GM21423 (cell line): ENCODE results near the gene CWC22.
"Not testable (repeated sequence)": the region's sequence is repeated elsewhere in the genome, so short reads cannot be mapped to it uniquely, and the experiment has no call there.

Experiments used
- ATAC-seq: cut with Tn5 transposase; IDR thresholded peaks from one replicate; pipeline ENCODE4 v1.9.1; 2021; ENCODE audit warnings: mild to moderate bottlenecking, moderate library complexity; ENCODE audit not compliant: unreplicated experiment

The CWC22 gene

DNA sequence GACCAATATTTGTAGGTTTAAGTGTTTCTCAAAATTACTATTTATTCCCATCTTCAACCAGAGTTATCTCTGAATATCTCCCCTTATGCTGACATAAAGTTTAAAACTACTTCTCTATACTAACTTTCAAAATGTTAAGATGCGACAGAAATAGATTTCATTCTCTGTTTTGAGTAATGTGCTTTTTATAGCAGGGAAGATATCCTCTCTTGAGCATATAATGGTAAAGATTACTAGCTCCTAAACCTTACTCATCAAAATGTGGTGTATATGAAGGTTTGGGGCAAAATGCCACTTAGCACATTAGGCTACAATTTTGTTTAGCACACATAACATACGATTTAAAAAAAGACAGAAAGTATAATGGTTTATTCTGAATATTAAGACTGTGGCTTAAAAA, 54.4 kb downstream of the CWC22 start:
- no peak for ATAC-seq

- ATAC-seq: no peak
Measured at GRCh38 chr2:179951680-179952079, 55.4 kb downstream of the CWC22 start.

DNA sequence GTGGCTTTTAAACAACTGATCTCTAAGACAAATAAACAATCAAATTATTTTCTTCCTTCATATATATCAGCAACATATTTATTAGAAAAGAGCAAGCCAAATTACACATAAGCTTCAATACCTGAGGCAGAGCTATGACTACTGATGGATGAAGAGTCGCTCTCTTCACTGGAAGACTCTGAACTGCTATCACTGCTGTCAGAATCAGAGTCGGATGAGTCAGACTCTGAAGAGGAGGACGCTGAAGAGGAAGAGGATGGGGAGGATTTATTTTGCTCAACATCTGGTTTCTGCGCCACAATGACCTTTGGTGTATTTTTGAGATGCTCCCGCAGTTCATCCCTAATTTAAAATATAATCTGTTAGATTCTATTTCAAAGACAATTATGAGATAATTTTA, 56.7 kb downstream of the CWC22 start:
- no peak for ATAC-seq

GRCh38 chr2:179949438-179949837, 57.7 kb downstream of the CWC22 start:
- no peak for ATAC-seq

DNA sequence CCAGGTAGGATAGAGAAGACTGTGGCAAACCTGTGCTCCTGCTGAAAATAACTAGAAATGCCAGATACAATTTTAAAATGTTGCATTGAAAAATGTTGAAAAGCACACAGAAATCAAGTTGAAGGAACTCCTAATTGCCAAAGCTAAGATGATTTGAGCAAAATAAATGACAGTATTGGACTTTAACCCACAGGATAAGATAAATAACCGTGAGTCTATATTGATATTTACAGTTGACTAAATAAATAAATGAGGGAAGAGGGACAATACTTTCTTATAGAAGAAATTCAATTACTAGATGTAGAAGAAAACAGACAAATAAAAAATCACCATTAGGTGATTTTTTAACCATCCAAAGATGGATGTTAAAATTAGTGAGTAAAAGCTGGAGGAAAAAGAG, 59.0 kb downstream of the CWC22 start:
- no peak for ATAC-seq

DNA sequence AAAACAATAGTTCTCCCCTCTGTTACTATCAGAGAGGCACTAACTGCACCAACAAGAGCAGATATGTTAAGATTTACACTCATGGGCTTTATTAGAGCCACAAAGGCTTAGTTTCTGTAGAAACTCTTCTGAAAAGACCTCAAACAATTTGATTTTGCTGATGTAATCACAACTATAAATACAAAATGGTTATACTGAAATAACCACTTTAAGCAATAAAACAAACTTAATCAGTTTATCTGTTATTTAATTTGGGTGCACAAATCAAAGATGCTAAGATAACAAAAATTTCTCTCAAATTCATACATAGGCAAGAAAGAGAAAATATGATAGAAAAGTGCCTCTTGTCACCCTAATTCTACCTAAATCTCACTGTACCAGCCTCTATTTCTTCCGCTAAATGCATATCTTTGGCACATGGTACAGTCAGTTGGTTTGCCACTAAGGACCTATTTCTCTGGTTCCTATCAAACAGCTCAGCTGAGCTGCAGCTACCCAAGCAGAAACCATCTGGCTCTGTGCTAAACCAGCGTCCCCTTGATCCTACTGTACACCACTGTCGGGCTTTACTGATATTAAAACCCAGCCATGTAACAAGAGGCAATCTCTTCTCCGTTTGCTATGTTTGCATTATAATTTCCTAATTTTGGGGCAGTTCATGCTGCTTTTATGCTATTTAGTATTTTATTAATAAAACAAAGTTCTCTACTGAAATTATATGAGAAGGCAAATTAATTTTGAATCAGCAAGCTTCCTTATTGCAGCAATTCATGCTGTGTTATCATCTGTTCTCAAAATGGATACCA, 60.1 kb downstream of the CWC22 start:
- ATAC-seq: no peak

GRCh38 chr2:179946346-179946745, 60.8 kb downstream of the CWC22 start:
- no peak for ATAC-seq

- ATAC-seq: no peak
Measured at GRCh38 chr2:179939259-179939658, 67.8 kb downstream of the CWC22 start.

GRCh38 chr2:179938026-179938425, 69.1 kb downstream of the CWC22 start:
- no peak for ATAC-seq

GRCh38 chr2:179936654-179937053, 70.4 kb downstream of the CWC22 start:
- ATAC-seq: no peak

- no peak for ATAC-seq
Measured at GRCh38 chr2:179936141-179936540, 71.0 kb downstream of the CWC22 start.

DNA sequence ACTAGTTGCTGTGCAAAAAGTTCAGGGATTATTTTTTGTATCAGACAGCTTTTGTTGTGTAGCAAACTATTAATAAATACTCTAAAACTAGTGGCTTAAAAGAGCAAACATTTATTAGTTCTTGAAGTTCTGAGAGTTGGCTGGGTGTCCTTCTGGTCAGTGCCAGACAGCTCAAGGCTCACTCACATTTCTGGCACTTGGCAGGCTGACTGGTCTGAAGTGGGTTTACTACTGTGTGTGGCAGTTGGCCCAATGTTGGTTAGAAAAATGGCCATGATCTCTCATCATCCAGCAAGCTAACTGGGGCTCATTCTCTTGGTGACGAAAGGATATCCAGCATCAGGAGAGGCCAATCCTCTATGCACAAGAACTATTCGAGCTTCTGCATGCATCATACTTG, 74.3 kb downstream of the CWC22 start:
- no peak for ATAC-seq

DNA sequence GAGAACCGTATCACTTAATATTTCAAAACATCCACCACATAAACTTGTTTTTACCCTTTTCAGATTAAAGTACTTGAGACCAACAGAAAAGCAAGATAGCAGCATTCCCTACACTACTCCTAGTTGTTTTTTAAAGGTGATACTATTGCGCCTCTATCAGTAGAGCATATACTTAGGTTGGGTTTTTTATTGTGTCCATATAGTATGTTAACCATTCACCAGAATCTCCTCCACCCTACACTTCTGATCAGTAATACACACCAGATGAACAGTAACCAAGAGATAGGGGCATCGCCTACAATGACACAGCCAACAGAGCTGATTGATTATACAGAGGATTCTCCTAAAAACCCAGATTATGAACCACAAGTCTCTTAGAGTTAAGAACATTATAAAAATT, 75.6 kb downstream of the CWC22 start:
- no peak for ATAC-seq

DNA sequence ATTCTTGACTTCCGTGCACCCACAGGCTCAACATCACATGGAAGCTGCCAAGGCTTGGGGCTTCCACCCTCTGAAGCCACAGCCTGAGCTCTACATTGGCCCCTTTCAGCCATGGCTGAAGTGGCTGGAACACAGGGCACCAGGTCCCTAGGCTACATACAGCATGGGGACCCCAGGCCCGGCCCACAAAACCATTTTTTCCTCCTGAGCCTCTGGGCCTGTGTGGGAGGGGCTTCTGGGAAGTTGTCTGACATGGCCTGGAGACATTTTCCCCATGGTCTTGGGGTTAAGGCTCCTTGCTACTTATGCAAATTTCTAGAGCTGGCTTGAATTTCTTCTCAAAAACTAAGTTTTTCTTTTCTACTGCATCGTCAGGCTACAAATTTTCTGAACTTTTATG, 77.1 kb downstream of the CWC22 start:
- ATAC-seq: not testable (repeated sequence)

DNA sequence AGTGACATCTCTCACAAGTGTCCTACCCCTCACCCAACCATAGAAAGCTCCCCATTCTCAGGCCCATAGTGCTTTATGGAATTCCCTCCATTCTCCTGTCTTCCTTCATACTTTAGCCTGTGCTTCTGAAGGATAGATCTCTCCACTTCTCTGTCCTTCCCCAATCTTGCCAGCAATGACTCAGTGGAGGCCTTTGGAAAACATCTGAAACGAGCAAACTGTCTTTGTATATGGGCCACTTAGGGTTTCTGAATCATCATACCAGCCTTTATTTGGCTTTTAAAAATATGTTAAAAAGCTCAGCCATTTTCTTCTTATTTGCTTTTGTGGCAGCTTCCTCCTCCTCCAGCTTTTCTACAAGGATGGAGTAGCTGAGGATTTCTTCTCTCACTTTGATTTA, 80.1 kb downstream of the CWC22 start:
- no peak for ATAC-seq

DNA sequence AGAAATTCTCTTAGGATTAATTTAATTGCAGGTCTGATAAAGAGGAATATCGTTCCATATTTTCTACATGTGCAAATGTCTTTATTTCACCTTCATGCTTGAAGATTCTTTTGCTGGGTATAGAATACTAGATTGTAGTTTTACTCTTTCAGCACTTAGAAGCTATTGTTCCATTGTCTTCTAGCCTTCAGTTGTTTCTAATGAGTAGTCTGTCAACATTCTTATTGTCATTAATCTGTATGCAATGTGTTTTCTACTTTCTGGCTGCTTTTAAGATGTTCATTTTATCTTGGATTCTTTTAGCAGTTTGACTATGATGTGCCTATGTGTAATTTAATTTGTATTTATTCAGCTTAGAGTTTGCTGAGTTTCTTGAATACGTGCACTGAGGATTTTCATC, 81.4 kb downstream of the CWC22 start:
- no peak for ATAC-seq

DNA sequence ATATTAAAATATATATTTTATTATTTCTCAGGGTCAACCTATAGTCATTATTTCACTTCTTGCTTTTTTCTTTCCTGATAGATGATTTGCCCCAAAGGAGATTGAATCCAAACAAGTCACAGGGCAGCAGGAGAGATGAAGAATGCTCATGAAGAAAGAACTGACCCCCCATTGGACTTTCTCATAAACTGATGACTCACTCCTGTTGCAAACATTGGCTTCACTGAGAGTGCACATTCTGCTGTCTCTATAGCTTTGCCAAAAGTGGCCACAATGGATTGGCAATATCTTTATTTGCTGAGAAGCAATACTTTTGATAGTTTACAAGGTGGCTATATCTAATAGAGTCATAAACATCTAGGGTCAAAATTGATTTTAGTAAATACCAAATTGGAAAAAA, 89.8 kb downstream of the CWC22 start:
- no peak for ATAC-seq

GRCh38 chr2:179915395-179915992, 91.6 kb downstream of the CWC22 start:
- ATAC-seq: no peak

DNA sequence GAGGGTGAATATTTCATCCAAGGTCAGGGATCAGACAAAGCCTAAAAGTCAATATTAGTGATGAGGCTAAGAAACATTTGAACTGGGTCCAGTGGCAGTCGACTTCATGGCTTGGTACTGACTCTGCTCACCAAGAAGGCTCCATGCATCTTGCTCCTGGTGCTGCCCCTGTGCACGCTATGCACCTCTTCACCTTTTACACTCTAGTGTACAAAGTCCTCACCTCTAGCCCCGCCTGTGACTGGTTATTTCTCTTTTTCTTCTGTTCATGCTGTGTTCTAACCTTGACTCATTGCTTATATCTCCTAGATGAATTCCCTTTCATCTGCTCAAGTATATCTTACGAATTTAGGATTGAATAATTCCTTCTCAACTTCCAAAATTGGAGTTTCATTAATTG, 93.3 kb downstream of the CWC22 start:
- no peak for ATAC-seq

GRCh38 chr2:179911569-179911968, 95.5 kb downstream of the CWC22 start:
- ATAC-seq: no peak

GRCh38 chr2:179910735-179911113, 96.4 kb downstream of the CWC22 start:
- no peak for ATAC-seq

DNA sequence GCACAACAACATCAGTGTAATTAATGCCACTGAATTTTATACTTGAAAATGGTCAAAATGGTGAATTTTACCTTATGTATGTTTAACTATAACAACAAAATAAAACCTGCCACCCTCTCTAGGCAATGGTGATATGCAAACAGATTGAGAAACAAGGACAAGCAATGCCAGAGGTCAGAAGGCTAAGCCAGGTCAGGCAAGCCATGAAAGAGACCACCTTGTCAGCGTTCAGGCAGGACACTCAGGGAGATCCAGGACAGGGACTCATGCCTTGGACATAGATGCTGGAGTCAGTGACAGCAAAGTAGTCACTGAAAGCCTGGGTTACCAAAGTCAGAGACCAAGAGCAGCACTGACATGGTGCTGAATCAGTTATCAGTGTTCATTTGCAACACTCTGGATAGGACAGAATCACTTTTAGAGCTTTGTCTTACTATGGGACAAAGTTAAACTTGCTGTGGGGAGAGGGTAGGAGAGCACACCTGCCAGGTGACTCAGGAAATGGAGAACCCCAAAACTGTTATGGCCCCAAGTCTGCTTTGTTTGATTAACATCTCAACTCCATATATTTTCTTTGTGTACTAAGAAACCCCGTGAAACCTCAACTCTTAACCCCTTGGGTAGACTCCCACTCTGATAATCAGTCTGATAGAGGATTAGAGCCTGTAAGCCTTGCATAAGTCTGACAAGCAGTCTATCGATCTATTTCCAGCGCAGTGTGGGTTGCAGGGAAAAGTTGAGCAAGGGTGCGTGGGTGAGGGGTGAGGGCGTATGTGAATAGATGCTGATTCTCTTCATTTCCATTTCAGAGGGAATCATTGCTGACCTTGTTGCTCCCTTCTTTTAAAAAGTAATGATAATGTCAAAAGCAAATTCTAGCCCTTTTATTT, 97.0 kb downstream of the CWC22 start:
- ATAC-seq: no peak
